Activated CD4-positive, alpha-beta T cell treated with anti-CD3 and anti-CD28 coated beads, Interleukin-2, amount 10 ng/mL, durations not matched to agents 7 days and 5 days (primary cell): Measurements from ENCODE around the gene LHPP. TPM values are rescaled to one million over a fixed set of nuclear protein-coding genes. Genes with fewer than 3 reads are reported as not detected.

Experiments used
- CTCF ChIA-PET: fragments of 350-600 bp; sonication (Branson Sonifier 250); formaldehyde crosslinking; loops from one replicate; lab custom pipeline; 2021; ENCODE audit warnings: antibody characterized with exemption; lab: Charles Lee
- POLR2A ChIA-PET: fragments of 350-600 bp; sonication (Branson Sonifier 250); formaldehyde crosslinking; loops from one replicate; lab custom pipeline; 2021; ENCODE audit warnings: antibody characterized with exemption; lab: Charles Lee
- DNase-seq: peaks from one replicate; pipeline ENCODE4 v3.0.0-alpha.2; 2020
- H3K27ac Mint-ChIP-seq: one replicate; pipeline ENCODE4 v1.8.0; 2021; ENCODE audit warnings: mild to moderate bottlenecking, moderate library complexity, mixed read lengths
- H3K27me3 Mint-ChIP-seq: one replicate; pipeline ENCODE4 v1.8.0; 2021; ENCODE audit warnings: mixed read lengths
- H3K36me3 Mint-ChIP-seq: one replicate; pipeline ENCODE4 v1.8.0; 2021; ENCODE audit warnings: low read depth, mixed read lengths
- H3K4me1 Mint-ChIP-seq: one replicate; pipeline ENCODE4 v1.8.0; 2021; ENCODE audit warnings: mixed read lengths
- H3K4me3 Mint-ChIP-seq: one replicate; pipeline ENCODE4 v1.8.0; 2021; ENCODE audit warnings: mild to moderate bottlenecking, moderate library complexity, mixed read lengths
- H3K9me3 Mint-ChIP-seq: one replicate; pipeline ENCODE4 v1.8.0; 2021; ENCODE audit warnings: mixed read lengths
- total RNA-seq, 2 experiments: library from RNA; stranded (reverse); gene quantifications; one replicate each; pipeline ENCODE4 v1.2.3, GENCODE V29; 2021

LHPP gene
- total RNA-seq, 2 experiments from 2014 or later, result 24.2 to 28.0 TPM

DNA sequence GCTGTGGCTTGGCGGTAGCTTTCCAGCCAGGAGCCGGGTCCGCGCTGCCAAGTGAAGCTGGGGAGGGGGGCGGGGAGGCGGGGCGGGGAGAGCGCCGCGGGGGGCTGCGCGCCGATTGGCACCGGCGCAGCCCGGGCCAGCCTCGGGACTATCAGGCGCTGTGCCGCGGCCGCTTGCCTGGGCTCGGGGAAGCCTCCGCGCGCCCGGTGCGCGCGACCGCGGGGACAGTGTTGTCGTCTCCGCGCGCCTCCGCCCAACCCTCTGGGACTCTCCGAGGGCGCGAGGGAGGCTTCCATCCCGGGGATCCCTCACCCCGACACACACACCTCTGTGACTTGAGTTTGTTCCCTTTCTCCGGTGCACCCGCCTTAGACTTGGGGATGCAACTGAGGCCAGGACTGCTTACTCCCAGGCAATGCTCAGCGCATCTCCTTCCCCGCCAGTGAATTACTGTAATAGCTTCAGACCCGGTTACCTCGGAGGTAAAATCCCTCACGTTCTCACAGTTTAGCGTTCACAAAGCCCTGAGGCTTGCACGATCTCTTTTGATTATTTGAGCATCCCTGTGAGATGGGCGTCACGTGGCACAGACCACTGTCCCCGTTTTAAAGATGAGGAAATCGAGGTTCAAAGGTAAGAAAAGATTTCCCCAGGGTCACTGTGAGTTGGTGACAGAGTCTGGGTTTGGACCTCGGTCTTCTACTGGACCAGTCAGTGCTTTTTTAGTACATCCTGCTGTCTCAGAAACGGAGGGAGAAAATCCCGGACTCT is 11.4 kb upstream of the LHPP start, which contains the start of gene NKX1-2:
Gene NKX1-2 (minus strand): TSS at position 24 of the 771 bp plus-strand sequence. CDS start 92 bp downstream, outside the sequence.
- ChIA-PET POLR2A (no interaction called here), CTCF (no interaction called here)

DNA sequence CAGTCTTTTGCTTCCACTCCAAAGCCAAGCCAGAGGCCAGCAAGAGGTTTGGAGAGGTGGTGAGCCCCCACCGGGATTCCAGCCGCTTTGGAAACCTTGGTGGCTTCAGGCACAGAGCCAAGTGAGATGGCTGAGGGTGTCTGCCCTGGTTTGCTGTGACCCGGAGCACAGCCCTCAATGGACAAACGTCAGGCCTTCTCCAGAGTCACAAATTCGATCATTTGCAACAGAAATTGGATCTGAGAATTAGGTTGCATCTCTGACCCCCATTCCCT is 10.9 kb upstream of the LHPP start:
- CTCF ChIA-PET, result no interaction called here
- no peaks in the 10 kb centered on the region for H3K36me3 Mint-ChIP-seq
- H3K9me3 Mint-ChIP-seq, result no peaks in the 10 kb centered on the region

More for the DNA sequence above, 11.4 kb upstream of the LHPP start, which contains the start of gene NKX1-2:
- H3K4me1 Mint-ChIP-seq, result peaks cover 13% of the 10 kb centered on the region
- H3K27ac Mint-ChIP-seq, result no peak within 1 kb of the TSS
- no peak for DNase-seq
- peaks cover 87% of the 10 kb centered on the region for H3K27me3 Mint-ChIP-seq
- H3K36me3 Mint-ChIP-seq, result no peaks in the 10 kb centered on the region
- no peaks in the 10 kb centered on the region for H3K9me3 Mint-ChIP-seq
- peak within 1 kb of the TSS; percentile 36 for H3K4me3 Mint-ChIP-seq

DNA sequence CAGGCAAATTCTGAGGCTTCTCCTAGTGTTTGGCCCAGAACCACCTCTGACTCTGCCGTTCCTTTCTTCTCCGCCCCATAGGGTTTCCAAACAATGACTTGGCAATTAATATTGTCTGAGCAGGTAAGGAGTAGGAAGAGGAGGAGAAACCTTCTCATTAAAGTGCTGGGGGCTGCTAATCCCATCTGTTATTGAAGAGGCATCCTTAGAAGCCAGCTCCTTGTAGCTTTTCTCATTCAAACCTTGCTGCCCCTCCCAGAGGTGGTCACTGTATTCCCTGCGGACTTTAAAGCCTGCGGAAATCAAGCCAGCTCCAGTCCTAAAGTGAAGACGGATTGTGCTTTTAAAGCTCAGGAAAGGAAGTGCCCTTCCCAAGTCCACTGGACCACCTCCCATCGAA is 10.3 kb upstream of the LHPP start:
- Mint-ChIP-seq H3K27ac (no peak overlapping the region), H3K4me1 (peaks cover 13% of the 10 kb centered on the region), H3K4me3 (no peak overlapping the region), H3K36me3 (no peaks in the 10 kb centered on the region), H3K27me3 (peaks cover 80% of the 10 kb centered on the region), H3K9me3 (no peaks in the 10 kb centered on the region)
- CTCF ChIA-PET, result interaction anchor here (0.8 kb wide), 1 partner anchor 59 kb away, joined by 3 read pairs; no protein-coding TSS in a partner anchor
- DNase-seq, result no peak
- POLR2A ChIA-PET, result no interaction called here

More for the DNA sequence above, 10.9 kb upstream of the LHPP start:
- Mint-ChIP-seq H3K4me1 (peaks cover 13% of the 10 kb centered on the region), H3K4me3 (no peak overlapping the region), H3K27me3 (peaks cover 82% of the 10 kb centered on the region), H3K27ac (no peak overlapping the region)
- no peak for DNase-seq
- POLR2A ChIA-PET, result no interaction called here

DNA sequence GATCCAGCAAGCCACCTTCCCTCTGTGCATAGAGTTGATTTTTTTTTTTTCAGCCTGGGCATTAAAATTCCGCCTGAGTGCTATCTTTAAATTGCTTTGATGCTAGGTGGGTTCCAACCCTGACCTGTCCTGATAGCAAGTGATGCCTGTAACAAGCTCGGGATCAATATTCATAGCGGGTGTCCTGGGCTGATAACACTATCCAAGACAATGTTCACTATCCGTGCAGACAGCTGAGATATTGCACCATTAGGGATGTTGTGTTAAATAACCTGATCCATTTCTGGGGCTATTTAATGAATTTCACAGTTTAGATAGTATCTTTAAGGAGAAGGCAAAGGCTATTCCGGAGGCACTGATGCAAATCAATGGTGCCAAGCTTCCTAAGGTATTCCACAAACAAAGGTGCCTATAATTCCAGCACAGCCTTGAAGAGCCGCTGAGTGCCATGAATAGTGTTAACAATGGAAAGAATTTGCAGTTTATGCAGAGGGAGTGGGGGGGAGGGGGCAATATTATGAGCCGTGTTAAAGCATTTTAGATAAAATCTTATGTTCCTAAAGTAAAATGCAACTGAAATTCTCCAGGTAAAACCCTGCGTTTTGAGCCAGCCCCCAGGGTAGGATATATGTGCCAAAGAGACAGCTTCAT is 7.5 kb upstream of the LHPP start:
- no peak overlapping the region for H3K4me3 Mint-ChIP-seq
- peaks cover 73% of the 10 kb centered on the region for H3K27me3 Mint-ChIP-seq
- peaks cover 7% of the 10 kb centered on the region for H3K4me1 Mint-ChIP-seq
- ChIA-PET CTCF (no interaction called here), POLR2A (no interaction called here)
- no peak for DNase-seq
- H3K9me3 Mint-ChIP-seq, result no peaks in the 10 kb centered on the region
- no peaks in the 10 kb centered on the region for H3K36me3 Mint-ChIP-seq
- no peak overlapping the region for H3K27ac Mint-ChIP-seq

DNA sequence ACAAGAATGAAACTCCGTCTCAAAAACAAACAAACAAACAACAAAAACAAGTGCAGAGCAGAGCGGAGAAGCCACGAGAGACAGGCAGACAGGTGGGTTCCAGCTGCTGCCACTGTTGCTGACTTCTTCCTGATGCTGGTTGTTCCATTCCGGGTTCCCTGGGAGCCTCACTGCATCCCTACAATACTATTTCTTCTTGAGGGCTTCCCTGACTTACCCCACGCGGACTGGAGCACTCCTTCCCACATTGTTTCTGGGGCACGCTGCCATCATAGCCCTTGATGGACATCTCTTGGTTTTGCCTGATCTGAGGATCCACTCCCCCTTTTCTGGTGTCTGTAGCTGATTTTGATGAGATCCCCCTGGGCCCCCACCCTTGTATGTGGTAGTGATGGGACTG is 6.2 kb upstream of the LHPP start:
- CTCF ChIA-PET, result no interaction called here
- POLR2A ChIA-PET, result no interaction called here

DNA sequence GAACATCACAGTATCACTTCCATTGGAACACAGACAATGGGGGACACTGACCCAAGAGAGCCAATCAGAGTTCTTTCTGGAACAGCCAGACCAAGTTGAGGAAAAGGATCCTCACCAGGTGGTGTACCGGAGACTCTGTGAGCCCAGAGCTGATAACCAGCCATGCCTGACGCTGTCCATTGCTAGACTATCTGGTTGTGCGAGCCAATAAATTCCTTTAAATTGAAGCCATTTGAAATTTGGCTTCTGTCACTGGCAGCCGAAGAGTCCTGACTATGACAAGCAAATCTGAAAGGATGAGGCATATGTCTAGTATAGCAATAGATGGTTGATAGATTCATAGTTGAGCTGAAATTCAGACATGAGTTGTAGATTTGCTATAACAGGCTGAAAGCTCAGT is 3.1 kb upstream of the LHPP start:
- Mint-ChIP-seq H3K9me3 (no peaks in the 10 kb centered on the region), H3K36me3 (no peaks in the 10 kb centered on the region), H3K27ac (no peak overlapping the region), H3K27me3 (peaks cover 36% of the 10 kb centered on the region), H3K4me3 (no peak overlapping the region), H3K4me1 (peaks cover 12% of the 10 kb centered on the region)
- ChIA-PET POLR2A (no interaction called here), CTCF (no interaction called here)
- no peak for DNase-seq

More for the DNA sequence above, 6.2 kb upstream of the LHPP start:
- DNase-seq, result no peak
- Mint-ChIP-seq H3K27me3 (peaks cover 64% of the 10 kb centered on the region), H3K4me3 (no peak overlapping the region), H3K4me1 (peaks cover under 1% of the 10 kb centered on the region), H3K9me3 (no peaks in the 10 kb centered on the region), H3K36me3 (no peaks in the 10 kb centered on the region), H3K27ac (no peak overlapping the region)

DNA sequence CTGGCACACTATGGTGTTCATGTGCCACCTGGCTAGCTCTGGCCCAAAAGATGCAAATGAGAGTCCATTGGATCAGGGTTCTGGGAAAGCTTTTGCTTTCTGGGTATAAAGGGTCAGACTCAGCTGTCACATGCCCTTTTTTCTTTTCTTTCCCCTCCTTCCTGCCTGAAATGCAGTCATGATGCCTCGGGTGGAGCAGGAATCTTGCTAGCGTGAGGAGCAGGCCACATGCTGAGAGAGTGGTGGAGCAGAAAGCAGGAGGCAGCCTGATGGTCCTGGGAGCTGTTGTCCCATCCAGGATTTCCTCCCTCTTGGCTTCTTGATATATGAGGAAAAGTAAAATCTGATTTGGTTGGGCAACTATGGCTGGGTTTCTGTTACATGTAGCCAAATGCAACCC is 2.7 kb upstream of the LHPP start:
- CTCF ChIA-PET, result no interaction called here

DNA sequence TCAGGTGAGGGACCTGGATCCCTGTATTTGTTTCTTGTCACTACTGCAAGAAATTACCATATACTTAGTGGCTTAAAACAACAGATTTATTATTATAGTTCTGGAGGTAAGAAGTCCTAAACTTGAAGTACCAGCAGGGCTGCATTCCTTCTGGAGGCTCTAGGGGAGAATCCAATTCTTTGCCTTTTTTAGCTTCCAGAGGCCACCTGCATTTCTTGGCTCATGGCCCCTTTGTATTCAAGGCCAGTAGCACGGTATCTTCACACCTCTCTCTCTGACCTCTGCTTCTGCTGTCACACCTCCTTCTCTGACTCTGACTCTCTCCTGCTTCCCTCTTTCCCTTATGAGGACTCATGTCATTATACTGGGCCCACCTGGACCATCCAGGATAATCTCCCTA is 2.2 kb upstream of the LHPP start:
- Mint-ChIP-seq H3K27ac (no peak overlapping the region), H3K36me3 (peaks cover 3% of the 10 kb centered on the region), H3K4me1 (peaks cover 16% of the 10 kb centered on the region), H3K27me3 (peaks cover 27% of the 10 kb centered on the region), H3K4me3 (no peak overlapping the region), H3K9me3 (no peaks in the 10 kb centered on the region)
- DNase-seq, result no peak
- ChIA-PET POLR2A (no interaction called here), CTCF (interaction anchor here (1.6 kb wide), 1 partner anchor 14 kb away, joined by 4 read pairs; no protein-coding TSS in a partner anchor)

More for the DNA sequence above, 2.7 kb upstream of the LHPP start:
- peaks cover 32% of the 10 kb centered on the region for H3K27me3 Mint-ChIP-seq
- POLR2A ChIA-PET, result no interaction called here
- H3K36me3 Mint-ChIP-seq, result no peaks in the 10 kb centered on the region
- no peak overlapping the region for H3K27ac Mint-ChIP-seq
- peaks cover 12% of the 10 kb centered on the region for H3K4me1 Mint-ChIP-seq
- H3K9me3 Mint-ChIP-seq, result no peaks in the 10 kb centered on the region
- no peak for DNase-seq
- H3K4me3 Mint-ChIP-seq, result no peak overlapping the region

DNA sequence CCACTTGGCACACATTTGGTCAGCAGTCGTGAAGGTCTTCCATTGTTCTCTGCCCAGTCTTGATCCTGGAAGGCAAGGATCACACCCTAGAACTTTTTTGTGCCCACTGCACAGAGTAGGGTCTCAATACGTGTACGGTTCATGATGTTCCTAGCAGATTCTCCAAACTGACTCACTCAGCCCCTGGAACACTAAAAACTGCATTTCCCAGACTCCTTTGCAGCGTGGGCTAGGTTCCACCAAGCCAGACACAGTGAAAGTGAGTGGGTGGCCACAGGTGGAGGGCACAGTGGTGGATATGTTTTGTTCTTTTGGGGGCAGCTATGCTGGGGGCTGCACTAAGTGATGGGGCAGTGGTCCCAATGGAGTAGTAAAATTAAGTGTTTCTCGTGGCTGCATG is 1.5 kb upstream of the LHPP start:
- Mint-ChIP-seq H3K9me3 (no peaks in the 10 kb centered on the region), H3K27ac (no peak overlapping the region), H3K36me3 (peaks cover 10% of the 10 kb centered on the region), H3K4me3 (no peak overlapping the region), H3K4me1 (peaks cover 23% of the 10 kb centered on the region), H3K27me3 (peaks cover 20% of the 10 kb centered on the region)
- CTCF ChIA-PET, result interaction anchor here (1.6 kb wide), 1 partner anchor 13 kb away, joined by 4 read pairs; no protein-coding TSS in a partner anchor
- POLR2A ChIA-PET, result no interaction called here
- DNase-seq, result no peak

DNA sequence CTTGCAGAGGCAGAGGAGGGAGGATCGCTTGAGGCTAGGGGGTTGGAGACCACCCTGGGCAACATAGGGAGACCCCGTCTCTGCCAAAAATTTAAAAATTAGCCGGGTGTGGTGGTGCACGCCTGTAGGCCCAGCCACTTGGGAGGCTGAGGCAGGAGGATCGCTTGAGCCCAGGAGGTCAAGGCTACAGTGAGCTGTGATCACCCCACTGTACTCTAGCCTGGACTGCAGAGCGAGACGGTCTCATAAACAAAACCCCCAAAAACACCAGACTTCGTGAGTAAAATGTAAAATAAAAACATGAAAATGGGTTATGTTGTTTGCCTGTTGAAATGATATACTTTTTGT is 699 bp downstream of the LHPP start:
- peak overlapping the region; percentile 85 for H3K4me3 Mint-ChIP-seq
- H3K9me3 Mint-ChIP-seq, result no peaks in the 10 kb centered on the region
- H3K27me3 Mint-ChIP-seq, result peaks cover 8% of the 10 kb centered on the region
- peaks cover 35% of the 10 kb centered on the region for H3K4me1 Mint-ChIP-seq
- H3K36me3 Mint-ChIP-seq, result peaks cover 11% of the 10 kb centered on the region
- CTCF ChIA-PET, result no interaction called here
- H3K27ac Mint-ChIP-seq, result peak overlapping the region; percentile 89
- POLR2A ChIA-PET, result interaction anchor here (1.2 kb wide), 1 partner anchor 10 kb away, joined by 3 read pairs; no protein-coding TSS in a partner anchor
- no peak for DNase-seq

DNA sequence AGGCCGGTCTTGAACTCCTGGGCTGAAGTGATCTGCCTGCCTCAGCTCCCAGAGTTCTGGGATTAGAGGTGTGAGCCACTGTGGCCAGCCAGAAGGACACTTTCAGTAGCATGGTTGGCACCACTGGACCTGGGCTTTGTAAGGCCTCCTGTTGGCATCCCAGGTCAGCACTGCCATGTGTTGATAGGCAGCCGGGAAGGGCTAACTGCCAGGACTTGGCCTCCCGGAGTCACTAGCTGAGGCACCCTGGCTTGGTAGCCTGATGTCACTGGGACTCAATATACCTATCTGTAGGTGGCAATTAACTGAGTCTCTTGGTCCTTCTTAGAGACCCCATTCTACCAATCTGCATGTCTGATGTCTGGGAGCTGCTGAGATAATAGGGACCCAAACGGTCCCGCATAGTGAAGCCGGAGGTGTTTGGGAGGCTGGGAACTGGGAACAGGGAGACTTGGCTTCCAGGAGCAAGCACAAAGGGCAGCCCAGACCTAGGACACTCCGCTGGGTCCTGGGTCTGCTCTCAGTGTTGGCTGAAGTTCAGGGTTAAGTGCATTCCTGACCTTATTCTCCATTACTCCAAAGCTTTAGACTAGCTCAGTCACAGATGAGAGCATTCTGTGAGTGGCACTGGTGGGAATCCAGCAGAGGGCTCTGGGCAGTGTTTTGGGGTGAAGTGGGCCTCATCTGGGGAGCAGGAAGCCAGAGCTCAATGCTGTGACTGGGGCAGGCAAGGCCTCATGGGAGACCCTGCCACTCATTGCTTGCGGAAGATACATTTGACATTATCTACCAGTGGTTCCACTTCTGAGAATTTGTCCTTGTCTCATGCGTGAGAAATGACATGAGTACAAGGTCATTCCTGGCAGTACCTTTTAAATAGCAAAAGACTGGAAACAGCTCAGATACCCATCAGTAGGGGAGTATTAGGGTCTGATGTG is 2.7 kb downstream of the LHPP start:
- no peak for DNase-seq
- H3K4me3 Mint-ChIP-seq, result peak overlapping the region; percentile 10
- CTCF ChIA-PET, result no interaction called here
- peaks cover 37% of the 10 kb centered on the region for H3K4me1 Mint-ChIP-seq
- no peaks in the 10 kb centered on the region for H3K9me3 Mint-ChIP-seq
- no peaks in the 10 kb centered on the region for H3K27me3 Mint-ChIP-seq
- peak overlapping the region; percentile 89 for H3K27ac Mint-ChIP-seq
- H3K36me3 Mint-ChIP-seq, result peaks cover 11% of the 10 kb centered on the region
- POLR2A ChIA-PET, result no interaction called here

DNA sequence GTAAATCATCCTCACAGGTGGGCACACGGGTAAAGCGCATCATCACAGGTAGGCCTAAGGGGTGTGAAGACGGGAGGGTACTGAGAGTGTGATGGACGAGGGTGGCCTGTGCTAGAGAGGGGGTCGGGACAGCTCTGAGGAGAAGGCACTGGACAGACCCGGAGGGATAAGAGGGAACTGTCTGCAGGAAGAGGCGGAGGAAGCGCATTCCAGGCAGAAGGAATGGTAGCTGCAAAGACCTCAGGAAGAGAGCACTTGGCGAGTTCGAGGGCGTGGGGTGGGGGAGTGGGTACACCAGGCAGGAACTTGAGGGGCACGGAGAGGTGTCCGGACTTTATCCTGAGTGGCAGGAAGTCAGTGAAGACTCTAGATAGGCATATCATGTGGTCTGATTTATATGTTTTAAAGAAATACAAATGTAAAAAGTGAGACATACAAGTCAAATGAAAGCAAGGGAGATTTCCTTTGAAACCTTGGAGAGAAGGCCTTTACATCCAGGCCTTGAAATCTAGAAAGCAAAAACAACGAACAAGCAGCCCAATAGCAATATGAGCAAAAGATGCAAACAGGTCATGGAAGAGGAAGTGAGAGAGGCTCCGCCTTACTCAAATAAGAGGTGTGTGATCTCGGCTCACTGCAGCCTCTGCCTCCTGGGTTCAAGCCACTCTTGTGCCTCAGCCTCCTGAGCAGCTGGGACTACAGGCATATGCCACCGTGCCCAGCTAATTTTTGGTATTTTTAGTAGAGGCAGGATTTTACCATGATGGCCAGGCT is 3.6 kb downstream of the LHPP start:
- H3K9me3 Mint-ChIP-seq, result no peaks in the 10 kb centered on the region
- POLR2A ChIA-PET, result no interaction called here
- no peaks in the 10 kb centered on the region for H3K27me3 Mint-ChIP-seq
- peak; percentile 16 for DNase-seq
- H3K4me3 Mint-ChIP-seq, result peak overlapping the region; percentile 27
- H3K27ac Mint-ChIP-seq, result peak overlapping the region; percentile 89
- CTCF ChIA-PET, result no interaction called here
- H3K4me1 Mint-ChIP-seq, result peaks cover 37% of the 10 kb centered on the region
- peaks cover 11% of the 10 kb centered on the region for H3K36me3 Mint-ChIP-seq
